ENCODE measurements around the gene DOC2A.

The DOC2A gene

GRCh38 chr16:29975134-29975538 lies 35.7 kb downstream of the DOC2A start:
- peaks cover 26% of the 10 kb centered on the region for H3K4me1 ChIP-seq (ENCODE audit: insufficient read depth, low read length)
- peaks cover 11% of the 10 kb centered on the region for H3K27me3 ChIP-seq (ENCODE audit: insufficient read depth, low read length)
- peak overlapping the region; percentile 78 for H3K4me3 ChIP-seq (ENCODE audit: low read length)
- peaks cover 45% of the 10 kb centered on the region for H3K36me3 ChIP-seq (ENCODE audit: insufficient read depth, low read length)
- no peak overlapping the region for H3K9ac ChIP-seq (ENCODE audit: low read depth, low read length)
- peaks cover 9% of the 10 kb centered on the region for H3K9me3 ChIP-seq (ENCODE audit: insufficient read depth, low read depth, low read length)
- WGBS: 83% methylated on average over 5 of the region's 5 CpGs
- no peak overlapping the region for H3K27ac ChIP-seq (ENCODE audit: low read depth, low read length)

GRCh38 chr16:29974291-29975133 lies 36.3 kb downstream of the DOC2A start:
- Histone ChIP-seq H3K27me3 (ENCODE audit: insufficient read depth, low read length) (peaks cover 11% of the 10 kb centered on the region), H3K4me1 (ENCODE audit: insufficient read depth, low read length) (peaks cover 26% of the 10 kb centered on the region), H3K9me3 (ENCODE audit: insufficient read depth, low read depth, low read length) (peaks cover 9% of the 10 kb centered on the region), H3K27ac (ENCODE audit: low read depth, low read length) (peak overlapping the region; percentile 66), H3K9ac (ENCODE audit: low read depth, low read length) (peak overlapping the region; percentile 60), H3K4me3 (ENCODE audit: low read length) (peak overlapping the region; percentile 78), H3K36me3 (ENCODE audit: insufficient read depth, low read length) (peaks cover 43% of the 10 kb centered on the region)
- WGBS: 8% methylated on average over 29 of the region's 31 CpGs

GRCh38 chr16:29973384-29974246 lies 37.2 kb downstream of the DOC2A start, which contains the start of gene TAOK2:
TSS of gene TAOK2 (plus strand) at chr16:29973868. CDS start at chr16:29977773, 3,905 bp downstream.
- H3K9ac ChIP-seq (ENCODE audit: low read depth, low read length): peak within 1 kb of the TSS; percentile 60
- WGBS: 2% methylated on average over 75 of the region's 75 CpGs
- H3K36me3 ChIP-seq (ENCODE audit: insufficient read depth, low read length): peaks cover 38% of the 10 kb centered on the region
- H3K27me3 ChIP-seq (ENCODE audit: insufficient read depth, low read length): peaks cover 11% of the 10 kb centered on the region
- peaks cover 9% of the 10 kb centered on the region for H3K9me3 ChIP-seq (ENCODE audit: insufficient read depth, low read depth, low read length)
- H3K4me1 ChIP-seq (ENCODE audit: insufficient read depth, low read length): peaks cover 26% of the 10 kb centered on the region
- peak within 1 kb of the TSS; percentile 66 for H3K27ac ChIP-seq (ENCODE audit: low read depth, low read length)
- H3K4me3 ChIP-seq (ENCODE audit: low read length): peak within 1 kb of the TSS; percentile 78

GRCh38 chr16:29972992-29973383 lies 37.8 kb downstream of the DOC2A start:
- Histone ChIP-seq H3K4me3 (ENCODE audit: low read length) (no peak overlapping the region), H3K9ac (ENCODE audit: low read depth, low read length) (no peak overlapping the region), H3K27ac (ENCODE audit: low read depth, low read length) (no peak overlapping the region), H3K9me3 (ENCODE audit: insufficient read depth, low read depth, low read length) (peaks cover 9% of the 10 kb centered on the region), H3K36me3 (ENCODE audit: insufficient read depth, low read length) (peaks cover 38% of the 10 kb centered on the region), H3K4me1 (ENCODE audit: insufficient read depth, low read length) (peaks cover 26% of the 10 kb centered on the region), H3K27me3 (ENCODE audit: insufficient read depth, low read length) (peaks cover 11% of the 10 kb centered on the region)
- 78% methylated on average over 6 of the region's 6 CpGs for WGBS

GRCh38 chr16:29972500-29972899 lies 38.3 kb downstream of the DOC2A start:
- H3K4me3 ChIP-seq (ENCODE audit: low read length): no peak overlapping the region
- 91% methylated on average over 1 of the region's 1 CpG for WGBS
- H3K9me3 ChIP-seq (ENCODE audit: insufficient read depth, low read depth, low read length): peaks cover 9% of the 10 kb centered on the region
- peaks cover 11% of the 10 kb centered on the region for H3K27me3 ChIP-seq (ENCODE audit: insufficient read depth, low read length)
- H3K36me3 ChIP-seq (ENCODE audit: insufficient read depth, low read length): peaks cover 35% of the 10 kb centered on the region
- peaks cover 26% of the 10 kb centered on the region for H3K4me1 ChIP-seq (ENCODE audit: insufficient read depth, low read length)
- H3K9ac ChIP-seq (ENCODE audit: low read depth, low read length): no peak overlapping the region
- H3K27ac ChIP-seq (ENCODE audit: low read depth, low read length): no peak overlapping the region

GRCh38 chr16:29971304-29971703 lies 39.5 kb downstream of the DOC2A start:
- peaks cover 16% of the 10 kb centered on the region for H3K4me1 ChIP-seq (ENCODE audit: insufficient read depth, low read length)
- H3K9ac ChIP-seq (ENCODE audit: low read depth, low read length): no peak overlapping the region
- no peak overlapping the region for H3K4me3 ChIP-seq (ENCODE audit: low read length)
- peaks cover 11% of the 10 kb centered on the region for H3K27me3 ChIP-seq (ENCODE audit: insufficient read depth, low read length)
- H3K27ac ChIP-seq (ENCODE audit: low read depth, low read length): no peak overlapping the region
- WGBS: 88% methylated on average over 8 of the region's 8 CpGs
- peaks cover 39% of the 10 kb centered on the region for H3K36me3 ChIP-seq (ENCODE audit: insufficient read depth, low read length)
- H3K9me3 ChIP-seq (ENCODE audit: insufficient read depth, low read depth, low read length): peaks cover 9% of the 10 kb centered on the region

- no peak overlapping the region for H3K9ac ChIP-seq (ENCODE audit: low read depth, low read length)
- peaks cover 11% of the 10 kb centered on the region for H3K27me3 ChIP-seq (ENCODE audit: insufficient read depth, low read length)
- H3K4me3 ChIP-seq (ENCODE audit: low read length): no peak overlapping the region
- WGBS: 97% methylated on average over 3 of the region's 4 CpGs
- no peak overlapping the region for H3K27ac ChIP-seq (ENCODE audit: low read depth, low read length)
- peaks cover 50% of the 10 kb centered on the region for H3K36me3 ChIP-seq (ENCODE audit: insufficient read depth, low read length)
- H3K9me3 ChIP-seq (ENCODE audit: insufficient read depth, low read depth, low read length): peaks cover 9% of the 10 kb centered on the region
- no peaks in the 10 kb centered on the region for H3K4me1 ChIP-seq (ENCODE audit: insufficient read depth, low read length)
Observed at GRCh38 chr16:29968205-29968604, 42.6 kb downstream of the DOC2A start.

- H3K4me3 ChIP-seq (ENCODE audit: low read length): peak overlapping the region; percentile 74; the same call in 1 of the 2 replicates
- H3K36me3 ChIP-seq (ENCODE audit: insufficient read depth, low read length): peaks cover 19% of the 10 kb centered on the region
- 0 out of 2 replicates have a peak overlapping the region, but pooled peaks have one; percentile 48 for H3K9ac ChIP-seq (ENCODE audit: low read depth, low read length)
- H3K9me3 ChIP-seq (ENCODE audit: insufficient read depth, low read depth, low read length): no peaks in the 10 kb centered on the region
- 90% methylated on average over 14 of the region's 14 CpGs for WGBS
- H3K27me3 ChIP-seq (ENCODE audit: insufficient read depth, low read length): no peaks in the 10 kb centered on the region; the same call in 1 of the 2 replicates
- H3K4me1 ChIP-seq (ENCODE audit: insufficient read depth, low read length): peaks cover 10% of the 10 kb centered on the region; the same call in 1 of the 2 replicates
- H3K27ac ChIP-seq (ENCODE audit: low read depth, low read length): no peak overlapping the region
Observed at GRCh38 chr16:29963021-29963743, 47.6 kb downstream of the DOC2A start.

GRCh38 chr16:29962344-29962994 lies 48.4 kb downstream of the DOC2A start:
- peak overlapping the region; percentile 74 for H3K4me3 ChIP-seq (ENCODE audit: low read length)
- no peak overlapping the region for H3K27ac ChIP-seq (ENCODE audit: low read depth, low read length)
- H3K4me1 ChIP-seq (ENCODE audit: insufficient read depth, low read length): peaks cover 10% of the 10 kb centered on the region; the same call in 1 of the 2 replicates
- H3K9me3 ChIP-seq (ENCODE audit: insufficient read depth, low read depth, low read length): no peaks in the 10 kb centered on the region
- 24% methylated on average over 18 of the region's 18 CpGs for WGBS
- H3K9ac ChIP-seq (ENCODE audit: low read depth, low read length): peak overlapping the region; percentile 48
- peaks cover 15% of the 10 kb centered on the region for H3K36me3 ChIP-seq (ENCODE audit: insufficient read depth, low read length)
- H3K27me3 ChIP-seq (ENCODE audit: insufficient read depth, low read length): no peaks in the 10 kb centered on the region; the same call in 1 of the 2 replicates
